Esophagus squamous epithelium (tissue), 5 donors: Measurements from ENCODE around the gene FOXK2. TPM values are rescaled to one million over a fixed set of nuclear protein-coding genes. Genes with fewer than 3 reads are reported as not detected.

Experiments used
- DNase-seq: peaks from one replicate; lab custom pipeline; 2025; lab: John Stamatoyannopoulos, UW
- H3K27ac ChIP-seq, 4 donors: fragments of 200-600 bp; sonication (generic); one replicate each; pipeline ENCODE4 v1.5.1; 2016 to 2019; ENCODE audit warnings: mild to moderate bottlenecking in 1 of 4
- H3K27me3 ChIP-seq, 4 donors: fragments of 200-600 bp; sonication (generic); 1 replicate in 3 of 4; 2 replicates in 1 of 4; pipeline versions ENCODE4 v1.5.1 to v1.6.0; 2017 to 2021; ENCODE audit warnings: antibody characterized with exemption in 1 of 4
- H3K36me3 ChIP-seq, 3 donors: fragments of 200-600 bp; sonication (generic); one replicate each; pipeline ENCODE4 v1.5.1; 2016 to 2019
- H3K4me1 ChIP-seq, 3 donors: fragments of 200-600 bp; sonication (generic); one replicate each; pipeline ENCODE4 v1.5.1; 2017 to 2019
- H3K4me3 ChIP-seq, 4 donors: fragments of 200-600 bp; sonication (generic); 1 replicate in 3 of 4; 2 replicates in 1 of 4; pipeline ENCODE4 v1.5.1; 2016 to 2019; ENCODE audit warnings: mild to moderate bottlenecking in 2 of 4, moderate library complexity in 1 of 4
- H3K9me3 ChIP-seq, 3 donors: fragments of 200-600 bp; sonication (generic); one replicate each; pipeline ENCODE4 v1.5.1; 2016 to 2019
- POLR2A ChIP-seq, 4 donors: fragments of 450-650 bp; IDR thresholded peaks; one replicate each; pipeline ENCODE4 v1.6.1; 2017; ENCODE audit warnings: antibody characterized with exemption in 4 of 4, mild to moderate bottlenecking in 4 of 4, moderate library complexity in 3 of 4
- WGBS, 2 donors: methylation state at CpG; one replicate each; pipeline ENCODE4 v1.1.5; 2018; 5-methylcytosine and 5-hydroxymethylcytosine counted together
- intact Hi-C: fragments of 100-400 bp; cut with DNase I; formaldehyde crosslinking; loops from one replicate; pipeline ENCODE4 v1.15.0; 2022
- total RNA-seq, 4 donors: library from RNA; depleted of rRNA; stranded (reverse); fragments of >200 nt; gene quantifications; one replicate each; pipeline ENCODE4 v1.1.0, GENCODE V29; 2016
- TF ChIP-seq, protein P1 (sequence below), 6 experiments: fragments of 450-650 bp in 4 of 6; fragments of 200-600 bp in 2 of 6; sonication (generic) in 2 of 6; IDR thresholded peaks; one replicate each; pipeline ENCODE4 v1.5.1; 2016 to 2019; ENCODE audit warnings: antibody characterized with exemption in 6 of 6, mild to moderate bottlenecking in 4 of 6, moderate library complexity in 4 of 6
- donor health status: DM: yes; HTN: yes; CAD: no.

The FOXK2 gene
- total RNA-seq, 4 donors from 2014 or later, result 26.3 to 38.2 (median 34.5) TPM

DNA sequence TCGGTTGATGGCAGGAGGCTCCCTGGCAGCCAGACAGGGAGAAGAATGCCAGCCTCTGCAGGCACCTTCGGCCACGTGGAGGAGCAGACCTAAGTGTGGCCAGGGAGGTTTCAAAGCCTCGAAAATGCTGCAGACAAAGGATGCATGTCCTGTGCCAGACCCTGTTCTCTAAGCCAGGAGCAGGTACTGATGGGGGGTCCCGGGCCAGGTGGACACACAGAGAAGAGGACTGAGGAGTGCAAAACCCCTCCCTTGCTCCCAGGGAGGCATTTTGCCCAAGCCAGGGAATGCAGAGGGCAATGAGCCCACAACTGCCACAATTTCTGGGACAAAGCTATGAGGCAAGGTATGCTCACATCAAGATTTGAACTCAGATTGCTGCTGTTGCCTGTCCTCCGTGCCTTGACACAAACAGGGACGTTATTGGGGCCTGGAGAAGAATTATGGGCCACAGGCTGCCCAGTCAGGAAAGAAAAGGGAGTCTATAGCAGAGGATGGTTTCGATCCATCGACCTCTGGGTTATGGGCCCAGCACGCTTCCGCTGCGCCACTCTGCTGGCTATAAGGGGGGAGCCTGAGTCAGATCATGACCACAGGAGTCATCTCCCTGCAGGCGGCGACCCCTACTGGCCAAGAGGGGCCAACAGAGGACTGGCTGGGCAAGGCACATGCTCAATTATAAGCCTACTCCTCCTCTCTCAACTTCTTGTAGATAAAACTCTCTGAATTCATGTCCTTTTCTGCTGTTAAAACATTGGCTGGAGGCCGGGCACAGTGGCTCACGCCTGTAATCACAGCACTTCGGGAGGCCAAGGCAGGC is 25.1 kb upstream of the FOXK2 start:
- Histone ChIP-seq H3K4me3 (peak overlapping the region in 1 of 4 donors; percentile 7), H3K27ac (peak overlapping the region; percentile 75 to 98 (median 92)), H3K9me3 (no peaks in the 10 kb centered on the region), H3K27me3 (no peaks in the 10 kb centered on the region), H3K4me1 (peaks cover 45 to 81% (median 50%) of the 10 kb centered on the region in 3 donors), H3K36me3 (no peaks in the 10 kb centered on the region)
- 19 to 29% methylated on average over 11 to 14 of the region's 17 CpGs for WGBS, 2 donors
- DNase-seq, result peak; percentile 48
- intact Hi-C loops, result no loop called here
- TF ChIP-seq POLR2A (IDR thresholded peaks at IDR 0.05), result no peak
- TF ChIP-seq, protein P1, sequence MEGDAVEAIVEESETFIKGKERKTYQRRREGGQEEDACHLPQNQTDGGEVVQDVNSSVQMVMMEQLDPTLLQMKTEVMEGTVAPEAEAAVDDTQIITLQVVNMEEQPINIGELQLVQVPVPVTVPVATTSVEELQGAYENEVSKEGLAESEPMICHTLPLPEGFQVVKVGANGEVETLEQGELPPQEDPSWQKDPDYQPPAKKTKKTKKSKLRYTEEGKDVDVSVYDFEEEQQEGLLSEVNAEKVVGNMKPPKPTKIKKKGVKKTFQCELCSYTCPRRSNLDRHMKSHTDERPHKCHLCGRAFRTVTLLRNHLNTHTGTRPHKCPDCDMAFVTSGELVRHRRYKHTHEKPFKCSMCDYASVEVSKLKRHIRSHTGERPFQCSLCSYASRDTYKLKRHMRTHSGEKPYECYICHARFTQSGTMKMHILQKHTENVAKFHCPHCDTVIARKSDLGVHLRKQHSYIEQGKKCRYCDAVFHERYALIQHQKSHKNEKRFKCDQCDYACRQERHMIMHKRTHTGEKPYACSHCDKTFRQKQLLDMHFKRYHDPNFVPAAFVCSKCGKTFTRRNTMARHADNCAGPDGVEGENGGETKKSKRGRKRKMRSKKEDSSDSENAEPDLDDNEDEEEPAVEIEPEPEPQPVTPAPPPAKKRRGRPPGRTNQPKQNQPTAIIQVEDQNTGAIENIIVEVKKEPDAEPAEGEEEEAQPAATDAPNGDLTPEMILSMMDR (IDR thresholded peaks at IDR 0.05), result peak; percentile 65 to 91 (median 82)

DNA sequence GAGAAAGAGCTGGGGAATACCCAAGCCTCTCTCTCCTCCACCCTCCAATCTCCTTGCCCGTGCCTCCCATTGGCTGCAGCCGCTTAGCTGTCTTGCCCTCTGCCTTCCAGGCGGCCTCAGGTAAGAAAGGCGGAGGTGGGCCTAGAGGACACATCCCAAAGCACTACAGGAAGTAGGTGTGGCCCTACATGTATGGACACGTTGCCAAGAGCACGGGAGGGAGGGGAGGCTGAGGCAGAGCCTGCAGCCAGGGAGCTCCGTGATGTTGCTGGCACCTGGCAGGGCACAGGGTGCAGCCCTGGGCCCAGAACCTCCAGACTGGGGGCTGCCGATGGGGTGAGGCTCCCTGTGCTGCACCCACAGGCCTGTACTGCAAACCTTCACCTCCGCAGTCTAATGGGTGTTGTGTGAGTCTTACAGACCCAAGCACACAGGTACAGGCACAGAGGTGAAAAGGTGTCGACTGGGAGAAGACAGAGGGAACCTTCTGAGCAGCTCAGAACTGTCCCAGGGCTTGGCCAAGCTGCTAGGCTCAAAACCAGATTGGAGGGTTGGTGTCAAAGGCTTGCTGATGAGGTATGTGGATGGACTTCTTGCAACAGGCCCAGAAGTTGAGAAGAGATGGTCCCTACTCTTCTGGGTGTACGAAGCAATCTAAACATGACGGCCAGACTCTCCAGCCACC is 23.5 kb upstream of the FOXK2 start:
- DNase-seq, result no peak
- intact Hi-C loops, result no loop called here
- peak overlapping the region in 1 of 4 donors; percentile 66 for H3K4me3 ChIP-seq
- peaks cover 36 to 71% (median 39%) of the 10 kb centered on the region in 3 donors for H3K4me1 ChIP-seq
- H3K27ac ChIP-seq, result peak overlapping the region; percentile 89 to 98 (median 92)
- WGBS, 2 donors, result 41 to 77% methylated on average over 4 to 6 of the region's 12 CpGs
- H3K36me3 ChIP-seq, result no peaks in the 10 kb centered on the region
- TF ChIP-seq POLR2A (IDR thresholded peaks at IDR 0.05), result peak in 1 of 4 donors; percentile 26
- TF ChIP-seq, protein P1 (IDR thresholded peaks at IDR 0.05), result no peak
- no peaks in the 10 kb centered on the region for H3K27me3 ChIP-seq
- no peaks in the 10 kb centered on the region for H3K9me3 ChIP-seq

DNA sequence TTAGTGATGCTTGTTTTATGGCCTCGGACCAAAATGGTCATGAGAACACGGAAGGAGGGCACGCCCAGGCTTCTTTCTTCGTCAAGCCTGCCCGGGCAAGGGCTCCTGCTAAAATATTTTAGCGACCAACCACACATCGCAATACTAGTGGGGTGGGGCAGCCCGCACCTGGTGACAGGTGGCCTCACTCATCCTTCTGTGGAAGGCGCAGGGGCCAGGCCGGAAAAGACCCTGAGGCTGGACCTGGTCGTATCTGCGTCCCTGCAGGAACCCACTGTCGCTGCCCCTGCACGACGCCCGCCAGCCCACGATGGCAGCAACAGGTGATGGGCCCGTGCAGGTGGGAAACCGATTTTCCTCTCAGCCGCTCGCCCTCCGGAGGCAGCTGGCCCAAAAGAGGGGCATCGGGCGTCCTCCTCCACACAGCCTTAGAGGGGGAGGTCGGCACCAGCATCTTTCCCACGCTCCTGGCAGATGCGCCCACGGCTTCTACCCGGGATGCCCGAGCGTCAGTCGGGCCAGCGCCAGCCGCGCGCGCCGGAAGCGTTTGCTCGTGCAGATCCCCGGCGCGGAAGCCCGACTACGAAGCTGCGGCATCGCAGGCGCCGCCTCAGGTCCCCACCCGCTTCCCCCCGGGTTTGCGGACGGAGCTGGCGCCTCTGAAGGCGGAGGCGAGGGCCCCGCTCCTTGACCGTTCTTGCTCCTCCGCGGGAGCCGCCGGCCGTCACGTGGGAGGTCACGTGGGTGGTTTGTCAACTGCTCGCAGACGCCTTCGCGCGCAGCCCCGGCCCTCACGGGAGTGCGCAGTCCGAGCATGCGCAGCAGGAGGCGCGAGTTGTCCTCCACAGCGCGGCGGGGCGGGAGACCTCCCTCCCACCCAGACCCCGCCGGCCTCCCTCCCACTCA is 22.8 kb upstream of the FOXK2 start:
- Histone ChIP-seq H3K4me1 (peaks cover 36 to 75% (median 41%) of the 10 kb centered on the region in 3 donors), H3K9me3 (no peaks in the 10 kb centered on the region), H3K4me3 (peak overlapping the region; percentile 42 to 69 (median 66)), H3K36me3 (no peaks in the 10 kb centered on the region), H3K27me3 (no peaks in the 10 kb centered on the region), H3K27ac (peak overlapping the region; percentile 89 to 98 (median 92))
- WGBS, 2 donors, result 6 to 9% methylated on average over 5 to 35 of the region's 83 CpGs
- peak; percentile 76 for DNase-seq
- TF ChIP-seq, protein P1 (IDR thresholded peaks at IDR 0.05), result peak in 2 of 6 experiments; percentile 7 to 30
- TF ChIP-seq POLR2A (IDR thresholded peaks at IDR 0.05), result peak in 2 of 4 donors; percentile 61 to 89
- intact Hi-C loops, result no loop called here

DNA sequence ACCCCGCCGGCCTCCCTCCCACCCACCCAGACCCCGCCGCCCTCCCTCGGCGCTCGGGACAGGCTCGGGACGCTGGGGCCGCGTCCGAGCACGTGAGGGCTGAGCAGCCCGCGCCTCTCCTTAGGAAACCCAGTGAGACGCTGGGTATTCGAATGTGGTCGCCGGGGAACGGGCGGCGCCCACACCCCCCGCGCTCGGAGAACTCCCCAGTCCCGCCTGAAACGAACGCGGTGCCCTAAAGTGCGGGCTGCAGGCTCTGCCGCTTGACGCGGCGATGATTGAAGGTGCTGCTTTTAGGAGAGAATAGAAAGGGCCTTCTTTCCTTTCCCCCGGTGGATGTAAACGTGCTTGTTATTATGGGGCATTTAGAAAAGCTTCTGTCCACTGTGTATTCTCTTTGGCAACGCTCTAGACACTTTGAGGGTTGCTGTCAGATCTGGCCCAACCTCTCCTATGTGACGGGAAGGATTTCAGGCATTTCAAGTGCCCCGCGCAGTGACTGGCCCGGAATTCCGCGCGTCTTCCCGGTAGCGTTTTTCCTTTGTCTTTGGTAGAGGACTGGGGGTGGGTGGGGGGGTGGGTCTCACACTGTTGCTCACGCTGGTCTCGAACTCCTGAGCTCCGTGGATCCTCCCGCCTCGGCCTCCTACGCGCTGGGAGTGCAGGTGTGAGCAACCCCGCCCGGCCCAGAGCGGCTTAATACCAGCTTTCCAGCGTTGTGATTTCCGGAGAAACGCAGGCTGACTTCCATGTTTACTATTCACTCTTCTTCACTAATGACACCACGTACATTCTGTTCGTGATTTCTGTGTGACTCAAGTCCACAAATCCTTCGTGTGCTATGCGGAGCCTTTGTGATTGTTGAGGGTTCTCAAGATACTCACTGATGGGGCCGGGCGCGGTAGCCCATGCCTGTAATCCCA is 21.8 kb upstream of the FOXK2 start:
- Histone ChIP-seq H3K27me3 (no peaks in the 10 kb centered on the region), H3K36me3 (no peaks in the 10 kb centered on the region), H3K27ac (peak overlapping the region; percentile 89 to 98 (median 92)), H3K4me1 (peaks cover 36 to 78% (median 44%) of the 10 kb centered on the region in 3 donors), H3K9me3 (no peaks in the 10 kb centered on the region), H3K4me3 (peak overlapping the region; percentile 42 to 69 (median 66))
- TF ChIP-seq, protein P1 (IDR thresholded peaks at IDR 0.05), result no peak
- no peak for TF ChIP-seq POLR2A (IDR thresholded peaks at IDR 0.05)
- DNase-seq, result no peak
- WGBS, 2 donors, result 2 to 4% methylated on average over 15 to 25 of the region's 66 CpGs
- intact Hi-C loops, result no loop called here
